ENCODE data around the gene EBNA1BP2.

GRCh38 chr1:43143441-43143888, 28.6 kb downstream of the EBNA1BP2 start:
- TF ChIP-seq ZBTB33 (IDR thresholded peaks at IDR 0.05), result no peak
- TF ChIP-seq YY1 (IDR thresholded peaks at IDR 0.05), result no peak
- TF ChIP-seq, protein P1, sequence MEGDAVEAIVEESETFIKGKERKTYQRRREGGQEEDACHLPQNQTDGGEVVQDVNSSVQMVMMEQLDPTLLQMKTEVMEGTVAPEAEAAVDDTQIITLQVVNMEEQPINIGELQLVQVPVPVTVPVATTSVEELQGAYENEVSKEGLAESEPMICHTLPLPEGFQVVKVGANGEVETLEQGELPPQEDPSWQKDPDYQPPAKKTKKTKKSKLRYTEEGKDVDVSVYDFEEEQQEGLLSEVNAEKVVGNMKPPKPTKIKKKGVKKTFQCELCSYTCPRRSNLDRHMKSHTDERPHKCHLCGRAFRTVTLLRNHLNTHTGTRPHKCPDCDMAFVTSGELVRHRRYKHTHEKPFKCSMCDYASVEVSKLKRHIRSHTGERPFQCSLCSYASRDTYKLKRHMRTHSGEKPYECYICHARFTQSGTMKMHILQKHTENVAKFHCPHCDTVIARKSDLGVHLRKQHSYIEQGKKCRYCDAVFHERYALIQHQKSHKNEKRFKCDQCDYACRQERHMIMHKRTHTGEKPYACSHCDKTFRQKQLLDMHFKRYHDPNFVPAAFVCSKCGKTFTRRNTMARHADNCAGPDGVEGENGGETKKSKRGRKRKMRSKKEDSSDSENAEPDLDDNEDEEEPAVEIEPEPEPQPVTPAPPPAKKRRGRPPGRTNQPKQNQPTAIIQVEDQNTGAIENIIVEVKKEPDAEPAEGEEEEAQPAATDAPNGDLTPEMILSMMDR (IDR thresholded peaks at IDR 0.05; ENCODE audit: low read depth, low read length, missing input control), result no peak
- TF ChIP-seq TAF1 (conservative IDR thresholded peaks at IDR 0.05), result no peak
- TF ChIP-seq FOXA1 (IDR thresholded peaks at IDR 0.05), result no peak

Measured in liver (tissue), 3 donors.